GM13977 (cell line): ENCODE results near the gene PLXNA4.

ENCODE experiments used
- DNase-seq: peaks from one replicate; pipeline ENCODE4 v3.0.0; 2012; ENCODE audit warnings: low spot score
- in situ Hi-C: fragments of 300-500 bp; cut with MboI; formaldehyde crosslinking; loops from one replicate; pipeline ENCODE4 v1.12.0; 2022; ENCODE audit warnings: low sequenced_read_pairs, low pct_unique_long_range_greater_than_20kb, mixed read lengths, inconsistent platforms; ENCODE audit not compliant: unreplicated experiment
- TF ChIP-seq, protein P1 (sequence below): IDR thresholded peaks from 2 replicates; pipeline ENCODE4 v1.5.1; 2012; ENCODE audit warnings: mild to moderate bottlenecking, control low read depth; ENCODE audit not compliant: insufficient read depth; ENCODE audit errors: extremely low read depth, missing control alignments

The PLXNA4 gene

DNA sequence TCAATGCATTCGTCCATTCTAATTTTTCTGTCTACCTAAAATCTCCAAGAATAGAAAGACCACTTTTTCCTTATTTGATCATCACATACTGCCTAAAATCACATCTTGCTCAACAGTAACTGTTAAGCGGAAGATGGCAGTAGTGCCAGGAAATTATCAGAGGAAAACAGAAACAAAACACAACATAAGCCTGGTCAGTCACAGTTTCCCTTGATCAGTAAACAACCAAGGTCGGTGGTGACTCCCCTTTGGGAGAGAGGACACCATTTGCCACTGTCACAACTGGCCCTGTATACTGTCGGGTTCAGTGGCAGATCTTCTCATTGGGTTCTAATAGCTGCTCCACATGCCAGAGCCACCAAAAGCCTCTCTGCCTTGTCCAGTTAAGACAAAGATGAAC lies 106.6 kb downstream of the PLXNA4 start:
- in situ Hi-C loops: no loop called here
- DNase-seq: no peak
- TF ChIP-seq, protein P1, sequence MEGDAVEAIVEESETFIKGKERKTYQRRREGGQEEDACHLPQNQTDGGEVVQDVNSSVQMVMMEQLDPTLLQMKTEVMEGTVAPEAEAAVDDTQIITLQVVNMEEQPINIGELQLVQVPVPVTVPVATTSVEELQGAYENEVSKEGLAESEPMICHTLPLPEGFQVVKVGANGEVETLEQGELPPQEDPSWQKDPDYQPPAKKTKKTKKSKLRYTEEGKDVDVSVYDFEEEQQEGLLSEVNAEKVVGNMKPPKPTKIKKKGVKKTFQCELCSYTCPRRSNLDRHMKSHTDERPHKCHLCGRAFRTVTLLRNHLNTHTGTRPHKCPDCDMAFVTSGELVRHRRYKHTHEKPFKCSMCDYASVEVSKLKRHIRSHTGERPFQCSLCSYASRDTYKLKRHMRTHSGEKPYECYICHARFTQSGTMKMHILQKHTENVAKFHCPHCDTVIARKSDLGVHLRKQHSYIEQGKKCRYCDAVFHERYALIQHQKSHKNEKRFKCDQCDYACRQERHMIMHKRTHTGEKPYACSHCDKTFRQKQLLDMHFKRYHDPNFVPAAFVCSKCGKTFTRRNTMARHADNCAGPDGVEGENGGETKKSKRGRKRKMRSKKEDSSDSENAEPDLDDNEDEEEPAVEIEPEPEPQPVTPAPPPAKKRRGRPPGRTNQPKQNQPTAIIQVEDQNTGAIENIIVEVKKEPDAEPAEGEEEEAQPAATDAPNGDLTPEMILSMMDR: no peak

DNA sequence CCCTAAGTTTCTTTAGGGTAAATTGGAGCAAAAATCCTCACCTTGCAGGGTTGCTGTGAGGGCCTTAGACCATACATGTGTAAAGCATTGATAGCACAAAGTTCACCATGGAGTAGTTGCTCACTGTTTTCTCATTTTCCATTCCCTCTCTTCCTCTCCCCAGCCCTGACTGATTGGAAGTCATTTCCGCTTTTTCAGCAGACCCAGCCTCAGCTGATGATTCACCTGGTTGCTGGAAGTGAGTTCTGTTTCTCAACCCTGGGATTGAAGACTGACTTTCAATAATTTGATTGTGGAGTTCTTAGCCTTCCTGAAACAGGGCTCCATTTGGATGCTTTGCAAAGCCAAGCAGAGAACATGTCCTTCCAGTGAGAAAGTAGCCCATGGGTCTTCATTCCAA lies 107.0 kb downstream of the PLXNA4 start:
- in situ Hi-C loops: no loop called here
- TF ChIP-seq, protein P1: no peak
- no peak for DNase-seq

DNA sequence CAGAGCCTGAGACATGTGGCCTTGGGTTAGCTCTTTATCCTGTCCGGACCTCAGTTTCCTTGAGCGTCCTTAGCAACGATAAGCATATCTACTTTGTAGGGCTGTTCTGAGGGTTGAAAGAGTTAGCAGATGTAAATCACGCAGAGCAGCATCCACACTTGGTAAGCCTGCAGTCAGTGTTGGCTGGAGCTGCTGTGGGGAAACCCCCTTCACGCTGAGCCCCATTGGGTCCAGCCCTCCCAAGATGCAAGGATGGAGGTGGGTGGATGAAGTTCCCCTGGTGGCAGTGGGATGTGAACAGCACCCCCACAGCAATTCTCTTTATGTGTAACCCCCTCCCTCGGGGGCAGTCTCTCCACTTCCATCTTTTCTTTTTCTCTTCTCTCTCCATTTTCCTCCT lies 109.9 kb downstream of the PLXNA4 start:
- in situ Hi-C loops: no loop called here
- TF ChIP-seq, protein P1: no peak
- no peak for DNase-seq

DNA sequence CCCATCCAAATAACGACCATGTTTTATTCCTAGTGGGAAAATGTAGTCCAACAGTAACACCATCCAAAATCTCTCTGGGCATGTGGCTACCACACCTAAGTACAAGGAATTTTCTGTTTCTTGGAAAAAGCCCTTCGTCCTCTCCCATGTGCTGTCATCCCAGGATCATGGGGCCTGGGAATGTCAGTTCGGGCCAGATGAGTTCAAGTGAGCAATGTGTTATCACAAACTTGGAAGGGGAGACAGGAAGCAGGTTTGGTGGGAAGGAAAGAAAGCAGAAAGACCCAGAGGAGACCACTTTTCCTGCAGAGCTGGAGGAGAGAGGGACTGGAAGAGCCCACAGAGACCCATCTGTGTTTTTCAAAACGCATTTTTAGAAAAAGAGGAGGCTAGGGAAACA lies 110.8 kb downstream of the PLXNA4 start:
- TF ChIP-seq, protein P1: no peak
- no peak for DNase-seq
- in situ Hi-C loops: no loop called here

DNA sequence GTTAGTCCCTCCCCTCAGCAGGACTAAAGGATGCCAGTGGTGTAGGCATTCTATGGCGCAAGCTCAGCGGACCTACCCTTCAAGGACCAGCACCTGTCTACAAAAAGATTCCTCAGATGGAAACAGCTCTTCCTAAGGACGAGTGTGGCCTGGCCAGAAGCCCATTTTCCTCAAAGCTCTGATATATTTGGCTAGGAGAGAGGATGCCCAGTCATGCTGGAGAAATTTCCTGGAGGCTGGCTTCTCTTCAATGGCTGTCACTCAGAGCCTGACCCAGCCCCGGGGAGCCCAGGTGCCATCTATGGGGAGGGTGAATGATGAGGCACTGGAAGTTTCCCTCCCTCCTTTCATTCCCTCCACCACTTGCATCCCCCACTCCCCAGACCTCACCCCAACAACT lies 111.5 kb downstream of the PLXNA4 start:
- DNase-seq: no peak
- TF ChIP-seq, protein P1: no peak
- in situ Hi-C loops: no loop called here

DNA sequence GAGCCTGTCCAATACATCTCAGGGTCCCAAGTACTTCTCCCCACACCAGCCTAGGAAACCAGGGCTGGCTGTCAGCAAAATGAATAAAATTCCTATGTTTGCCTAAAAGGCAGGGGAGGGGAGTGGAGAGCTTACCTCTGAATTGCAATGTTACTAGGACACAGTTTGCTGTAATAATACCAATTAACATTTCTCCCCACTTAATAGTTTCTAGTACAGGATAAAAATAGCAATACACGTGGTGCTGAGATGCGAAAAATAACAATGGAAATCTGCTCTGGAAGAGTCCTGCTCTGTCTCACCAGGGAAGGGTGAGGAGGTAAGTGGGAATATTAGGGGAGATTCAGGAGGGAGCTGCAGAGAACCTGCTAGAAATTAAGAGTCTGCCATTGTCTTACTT lies 112.3 kb downstream of the PLXNA4 start:
- no peak for DNase-seq
- TF ChIP-seq, protein P1: no peak
- in situ Hi-C loops: no loop called here

DNA sequence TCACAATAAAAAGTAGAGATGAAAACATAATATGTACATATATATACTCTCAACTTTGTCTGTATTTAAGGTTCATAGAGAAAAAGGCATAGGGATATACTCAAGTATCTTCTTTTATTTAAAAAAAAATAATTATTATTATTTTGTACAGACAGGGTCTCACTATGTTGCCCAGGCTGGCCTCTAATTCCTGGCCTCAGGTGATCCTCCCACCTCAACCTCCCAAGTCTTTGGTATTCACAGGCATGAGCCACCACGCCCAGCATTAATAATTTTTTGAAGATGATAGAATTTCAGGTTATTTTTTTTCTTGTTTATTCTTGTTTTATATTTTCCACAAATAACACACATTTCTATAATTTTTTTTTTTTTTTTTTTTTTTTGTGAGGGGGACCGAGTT lies 113.8 kb downstream of the PLXNA4 start:
- no peak for DNase-seq
- in situ Hi-C loops: no loop called here

More for the DNA sequence above, 113.8 kb downstream of the PLXNA4 start:
- TF ChIP-seq, protein P1: no peak
